Hindlimb muscle (tissue), 1 donor: ENCODE measurements around the gene MACROD1. TPM values are rescaled to one million over a fixed set of nuclear protein-coding genes. Genes with fewer than 3 reads are reported as not detected.
A peak's percentile ranks its signal among the peaks of the same experiment; 100 is the strongest.

ENCODE experiments used
- DNase-seq: peaks from one replicate; pipeline ENCODE4 v3.0.0-alpha.2; 2013
- polyA plus RNA-seq: library from polyadenylated mRNA; unstranded; fragments of 120-200 nt; gene quantifications from one replicate; pipeline ENCODE4 v1.2.1, GENCODE V29; 2013; ENCODE audit not compliant: insufficient read length

Gene MACROD1
- polyA plus RNA-seq, 1 donor, result 77.9 TPM

- no peak for DNase-seq
Measured at GRCh38 chr11:64130618-64131017, 35.3 kb downstream of the MACROD1 start.

GRCh38 chr11:64129403-64129802 lies 36.5 kb downstream of the MACROD1 start:
- no peak for DNase-seq

- DNase-seq, result no peak
Measured at GRCh38 chr11:64128255-64129006, 37.5 kb downstream of the MACROD1 start.

- DNase-seq, result no peak
Measured at GRCh38 chr11:64127267-64128072, 38.4 kb downstream of the MACROD1 start.

GRCh38 chr11:64126796-64127195 lies 39.1 kb downstream of the MACROD1 start:
- no peak for DNase-seq

GRCh38 chr11:64126371-64126770 lies 39.5 kb downstream of the MACROD1 start:
- DNase-seq, result no peak

GRCh38 chr11:64125676-64126075 lies 40.2 kb downstream of the MACROD1 start:
- DNase-seq, result no peak

GRCh38 chr11:64124147-64124546 lies 41.8 kb downstream of the MACROD1 start:
- no peak for DNase-seq

- DNase-seq, result no peak
Measured at GRCh38 chr11:64123679-64124078, 42.2 kb downstream of the MACROD1 start.

- DNase-seq, result peak; percentile 51
Measured at GRCh38 chr11:64122411-64123410, 43.2 kb downstream of the MACROD1 start.

GRCh38 chr11:64121663-64122410 lies 44.1 kb downstream of the MACROD1 start:
- DNase-seq, result no peak

GRCh38 chr11:64120951-64121569 lies 44.9 kb downstream of the MACROD1 start:
- no peak for DNase-seq

GRCh38 chr11:64119700-64120099 lies 46.2 kb downstream of the MACROD1 start:
- DNase-seq, result no peak

GRCh38 chr11:64118876-64119665 lies 46.8 kb downstream of the MACROD1 start:
- DNase-seq, result no peak

GRCh38 chr11:64117763-64118459 lies 48.0 kb downstream of the MACROD1 start:
- DNase-seq, result no peak

GRCh38 chr11:64115531-64116522 lies 50.1 kb downstream of the MACROD1 start:
- no peak for DNase-seq

GRCh38 chr11:64114231-64114630 lies 51.7 kb downstream of the MACROD1 start:
- DNase-seq, result no peak

- no peak for DNase-seq
Measured at GRCh38 chr11:64113462-64113780, 52.5 kb downstream of the MACROD1 start.
